Measurements from ENCODE around the gene DAGLB.

Gene DAGLB

DNA sequence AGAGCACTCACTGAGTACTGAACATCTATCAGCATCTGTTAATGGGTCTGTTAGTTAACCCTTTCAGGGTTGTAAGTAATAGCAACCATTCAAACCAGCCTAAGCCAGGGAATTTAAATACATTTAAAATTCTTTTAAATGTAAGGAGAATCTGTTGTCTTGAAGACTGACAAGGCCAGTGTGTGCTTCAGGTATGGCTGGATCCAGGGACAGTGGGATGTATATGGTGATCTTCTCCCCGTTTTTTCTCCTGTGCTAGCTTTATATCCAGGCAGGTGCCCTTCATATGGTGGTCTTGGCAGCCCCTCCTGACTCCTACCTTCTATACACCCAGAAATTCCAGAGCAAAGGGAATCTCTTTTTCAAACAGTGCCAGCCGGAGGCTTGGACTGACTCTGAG, 46.6 kb upstream of the DAGLB start:
- H3K9me3 ChIP-seq (ENCODE audit: severe bottlenecking), result peaks cover 3% of the 10 kb centered on the region
- no peak for DNase-seq (ENCODE audit: low spot score)
- no peak overlapping the region for H3K4me3 ChIP-seq (ENCODE audit: severe bottlenecking)
- no peak for ATAC-seq (ENCODE audit: low read depth)
- TF ChIP-seq, protein P1, sequence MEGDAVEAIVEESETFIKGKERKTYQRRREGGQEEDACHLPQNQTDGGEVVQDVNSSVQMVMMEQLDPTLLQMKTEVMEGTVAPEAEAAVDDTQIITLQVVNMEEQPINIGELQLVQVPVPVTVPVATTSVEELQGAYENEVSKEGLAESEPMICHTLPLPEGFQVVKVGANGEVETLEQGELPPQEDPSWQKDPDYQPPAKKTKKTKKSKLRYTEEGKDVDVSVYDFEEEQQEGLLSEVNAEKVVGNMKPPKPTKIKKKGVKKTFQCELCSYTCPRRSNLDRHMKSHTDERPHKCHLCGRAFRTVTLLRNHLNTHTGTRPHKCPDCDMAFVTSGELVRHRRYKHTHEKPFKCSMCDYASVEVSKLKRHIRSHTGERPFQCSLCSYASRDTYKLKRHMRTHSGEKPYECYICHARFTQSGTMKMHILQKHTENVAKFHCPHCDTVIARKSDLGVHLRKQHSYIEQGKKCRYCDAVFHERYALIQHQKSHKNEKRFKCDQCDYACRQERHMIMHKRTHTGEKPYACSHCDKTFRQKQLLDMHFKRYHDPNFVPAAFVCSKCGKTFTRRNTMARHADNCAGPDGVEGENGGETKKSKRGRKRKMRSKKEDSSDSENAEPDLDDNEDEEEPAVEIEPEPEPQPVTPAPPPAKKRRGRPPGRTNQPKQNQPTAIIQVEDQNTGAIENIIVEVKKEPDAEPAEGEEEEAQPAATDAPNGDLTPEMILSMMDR (IDR thresholded peaks at IDR 0.05; ENCODE audit: poor library complexity, severe bottlenecking), result no peak
- H3K27ac ChIP-seq (ENCODE audit: poor library complexity, severe bottlenecking), result no peak overlapping the region
- no peaks in the 10 kb centered on the region for H3K36me3 ChIP-seq (ENCODE audit: low read depth)
- no peaks in the 10 kb centered on the region for H3K4me1 ChIP-seq (ENCODE audit: insufficient read depth, poor library complexity, severe bottlenecking)
- H3K27me3 ChIP-seq (ENCODE audit: insufficient read depth, poor library complexity, severe bottlenecking), result no peaks in the 10 kb centered on the region

DNA sequence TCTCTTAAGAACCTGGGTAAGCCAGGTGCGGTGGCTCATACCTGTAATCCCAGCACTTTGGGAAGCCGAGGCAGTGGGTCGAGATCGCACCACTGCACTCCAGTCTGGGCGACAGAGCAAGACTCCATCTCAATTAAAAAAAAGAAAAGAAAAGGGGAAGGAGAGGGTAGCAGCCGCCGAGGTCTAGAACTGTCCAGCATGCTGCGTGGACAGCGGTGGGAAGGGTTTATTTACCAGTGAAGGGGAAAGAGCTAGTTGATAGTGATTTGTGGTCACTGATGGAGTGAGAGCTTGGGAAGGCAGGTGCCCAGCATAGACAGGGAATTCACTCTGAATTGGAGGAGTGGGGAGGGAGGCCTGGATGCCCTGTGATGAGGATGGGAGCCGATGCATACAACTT, 43.4 kb upstream of the DAGLB start:
- ATAC-seq (ENCODE audit: low read depth), result no peak
- TF ChIP-seq, protein P1 (IDR thresholded peaks at IDR 0.05; ENCODE audit: poor library complexity, severe bottlenecking), result no peak
- Histone ChIP-seq H3K4me1 (ENCODE audit: insufficient read depth, poor library complexity, severe bottlenecking) (no peaks in the 10 kb centered on the region), H3K27ac (ENCODE audit: poor library complexity, severe bottlenecking) (no peak overlapping the region), H3K36me3 (ENCODE audit: low read depth) (no peaks in the 10 kb centered on the region), H3K4me3 (ENCODE audit: severe bottlenecking) (no peak overlapping the region), H3K27me3 (ENCODE audit: insufficient read depth, poor library complexity, severe bottlenecking) (no peaks in the 10 kb centered on the region), H3K9me3 (ENCODE audit: severe bottlenecking) (peaks cover 3% of the 10 kb centered on the region)
- no peak for DNase-seq (ENCODE audit: low spot score)

DNA sequence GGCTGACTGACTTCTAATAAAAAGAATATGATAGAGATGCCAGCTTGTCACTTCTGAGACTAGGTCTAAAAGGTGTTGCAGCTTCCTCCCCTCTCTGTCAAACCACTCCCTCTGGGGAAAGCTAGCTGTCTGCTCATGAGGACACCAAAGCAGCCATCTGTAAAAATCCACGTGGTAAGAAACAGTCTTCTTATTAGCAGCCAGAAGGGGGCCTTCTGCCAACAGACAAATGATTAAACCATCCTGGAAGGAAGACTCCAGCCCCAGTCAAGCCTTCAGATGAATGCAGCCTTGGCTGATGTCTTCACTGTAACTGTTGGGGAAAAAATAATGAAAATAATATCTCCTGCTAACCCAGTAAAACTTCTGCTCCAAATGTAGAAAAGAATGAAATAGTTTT, 41.9 kb upstream of the DAGLB start:
- H3K9me3 ChIP-seq (ENCODE audit: severe bottlenecking), result peaks cover 3% of the 10 kb centered on the region
- no peak for ATAC-seq (ENCODE audit: low read depth)
- DNase-seq (ENCODE audit: low spot score), result no peak

DNA sequence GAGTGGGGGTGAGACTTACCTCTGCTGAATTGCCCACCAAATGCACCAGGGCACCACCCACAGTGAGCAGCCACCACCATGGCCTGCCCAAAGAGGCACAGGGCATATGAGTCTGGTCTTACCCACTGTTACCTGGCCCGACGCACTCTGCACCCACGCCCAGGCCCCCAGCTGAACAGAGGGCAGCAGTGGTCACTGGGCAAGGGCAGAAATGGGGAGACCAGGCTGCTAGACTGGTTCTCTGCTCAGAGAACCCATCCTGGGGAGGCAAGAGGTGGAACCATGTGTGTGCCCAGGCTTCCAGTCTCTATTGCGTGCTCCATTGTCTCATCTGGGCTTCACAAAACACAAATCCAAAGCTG, 39.4 kb upstream of the DAGLB start:
- ATAC-seq (ENCODE audit: low read depth) (no peak), DNase-seq (ENCODE audit: low spot score) (no peak)
- Histone ChIP-seq H3K27me3 (ENCODE audit: insufficient read depth, poor library complexity, severe bottlenecking) (no peaks in the 10 kb centered on the region), H3K4me1 (ENCODE audit: insufficient read depth, poor library complexity, severe bottlenecking) (no peaks in the 10 kb centered on the region), H3K9me3 (ENCODE audit: severe bottlenecking) (peaks cover 3% of the 10 kb centered on the region), H3K4me3 (ENCODE audit: severe bottlenecking) (no peak overlapping the region), H3K36me3 (ENCODE audit: low read depth) (peaks cover 8% of the 10 kb centered on the region), H3K27ac (ENCODE audit: poor library complexity, severe bottlenecking) (no peak overlapping the region)
- TF ChIP-seq, protein P1 (IDR thresholded peaks at IDR 0.05; ENCODE audit: poor library complexity, severe bottlenecking), result no peak

More for the DNA sequence above, 41.9 kb upstream of the DAGLB start:
- TF ChIP-seq, protein P1 (IDR thresholded peaks at IDR 0.05; ENCODE audit: poor library complexity, severe bottlenecking), result no peak
- H3K4me1 ChIP-seq (ENCODE audit: insufficient read depth, poor library complexity, severe bottlenecking), result no peaks in the 10 kb centered on the region
- H3K27me3 ChIP-seq (ENCODE audit: insufficient read depth, poor library complexity, severe bottlenecking), result no peaks in the 10 kb centered on the region
- no peaks in the 10 kb centered on the region for H3K36me3 ChIP-seq (ENCODE audit: low read depth)
- no peak overlapping the region for H3K27ac ChIP-seq (ENCODE audit: poor library complexity, severe bottlenecking)
- no peak overlapping the region for H3K4me3 ChIP-seq (ENCODE audit: severe bottlenecking)

DNA sequence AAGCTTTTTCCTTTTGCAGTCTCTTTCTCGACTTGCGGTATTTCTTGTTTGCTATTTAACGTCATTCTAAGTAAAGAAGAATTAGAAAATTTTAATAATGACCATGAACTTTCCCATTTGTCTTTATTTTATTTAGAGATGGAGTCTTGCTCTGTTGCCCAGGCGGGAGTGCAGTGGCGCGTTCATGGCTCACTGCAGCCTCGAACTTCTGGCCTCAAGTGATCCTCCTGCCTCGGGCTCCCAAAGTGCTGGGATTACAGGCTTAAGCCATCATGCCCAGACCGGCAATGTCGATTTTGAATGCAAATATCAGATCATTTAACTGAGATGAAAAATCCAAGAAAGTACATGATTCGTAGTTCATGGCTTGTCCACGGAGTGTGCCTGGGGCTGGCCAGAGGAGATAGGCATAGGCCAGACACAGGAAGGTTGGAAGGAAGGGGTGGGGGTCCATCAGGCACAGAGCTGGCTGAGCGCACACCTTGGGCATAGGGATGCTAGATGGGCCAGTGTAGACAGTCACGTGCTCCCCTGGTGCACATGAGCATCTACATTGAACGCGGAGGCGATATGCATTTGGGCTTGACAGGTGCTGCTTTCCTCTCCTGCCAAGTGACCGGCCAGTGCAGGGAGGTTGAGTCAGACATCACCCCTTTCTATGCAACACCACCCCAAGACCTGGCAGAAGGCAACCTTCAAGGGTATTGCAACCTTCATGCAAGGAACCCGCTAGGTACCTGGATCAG, 38.9 kb upstream of the DAGLB start:
- no peaks in the 10 kb centered on the region for H3K4me1 ChIP-seq (ENCODE audit: insufficient read depth, poor library complexity, severe bottlenecking)

More for the DNA sequence above, 38.9 kb upstream of the DAGLB start:
- Histone ChIP-seq H3K36me3 (ENCODE audit: low read depth) (peaks cover 14% of the 10 kb centered on the region), H3K4me3 (ENCODE audit: severe bottlenecking) (no peak overlapping the region), H3K27ac (ENCODE audit: poor library complexity, severe bottlenecking) (no peak overlapping the region), H3K9me3 (ENCODE audit: severe bottlenecking) (peaks cover 3% of the 10 kb centered on the region), H3K27me3 (ENCODE audit: insufficient read depth, poor library complexity, severe bottlenecking) (no peaks in the 10 kb centered on the region)
- ATAC-seq (ENCODE audit: low read depth) (no peak), DNase-seq (ENCODE audit: low spot score) (peak; percentile 8)
- TF ChIP-seq, protein P1 (IDR thresholded peaks at IDR 0.05; ENCODE audit: poor library complexity, severe bottlenecking), result no peak
